GM23248 (cell line): ENCODE results near the gene MRO. TPM values are rescaled to one million over a fixed set of nuclear protein-coding genes. Genes with fewer than 3 reads are reported as not detected.
"Not testable (repeated sequence)": the region's sequence is repeated elsewhere in the genome, so short reads cannot be mapped to it uniquely, and the experiment has no call there.

Source experiments
- DNase-seq: peaks from one replicate; pipeline ENCODE4 v3.0.0-alpha.2; 2015
- H2AFZ ChIP-seq: fragments of 200-600 bp; sonication (generic); 2 replicates; pipeline ENCODE4 v1.6.1; 2016; ENCODE audit warnings: antibody characterized with exemption
- H3F3A ChIP-seq: fragments of 200-600 bp; sonication (generic); 2 replicates; pipeline ENCODE4 v1.6.1; 2016; ENCODE audit warnings: mild to moderate bottlenecking, antibody characterized with exemption, mixed run types; ENCODE audit not compliant: insufficient read depth
- H3K27ac ChIP-seq: fragments of 200-600 bp; sonication (generic); 2 replicates; pipeline ENCODE4 v1.5.1; 2016; ENCODE audit warnings: mild to moderate bottlenecking
- H3K27me3 ChIP-seq: fragments of 200-600 bp; sonication (generic); replicated peaks from 2 replicates; pipeline ENCODE4 v1.6.1; 2016; ENCODE audit warnings: mild to moderate bottlenecking; ENCODE audit not compliant: insufficient read depth
- H3K36me3 ChIP-seq: fragments of 200-600 bp; sonication (generic); 2 replicates; pipeline ENCODE4 v1.6.1; 2016; ENCODE audit warnings: low read depth, mild to moderate bottlenecking
- H3K4me1 ChIP-seq: fragments of 200-600 bp; sonication (generic); 2 replicates; pipeline ENCODE4 v1.6.1; 2016; ENCODE audit warnings: mild to moderate bottlenecking; ENCODE audit not compliant: insufficient read depth
- H3K4me2 ChIP-seq: fragments of 200-600 bp; sonication (generic); one replicate; pipeline ENCODE4 v1.6.1; 2016; ENCODE audit warnings: mild to moderate bottlenecking; ENCODE audit not compliant: unreplicated experiment
- H3K4me3 ChIP-seq: fragments of 200-600 bp; sonication (generic); 2 replicates; pipeline ENCODE4 v1.5.1; 2016; ENCODE audit warnings: mild to moderate bottlenecking
- H3K79me2 ChIP-seq: fragments of 200-600 bp; sonication (generic); 2 replicates; pipeline ENCODE4 v1.6.1; 2016; ENCODE audit warnings: mild to moderate bottlenecking; ENCODE audit not compliant: insufficient read depth
- H3K9ac ChIP-seq: fragments of 200-600 bp; sonication (generic); 2 replicates; pipeline ENCODE4 v1.6.1; 2016; ENCODE audit warnings: mild to moderate bottlenecking
- H3K9me2 ChIP-seq: fragments of 200-600 bp; sonication (generic); 2 replicates; pipeline ENCODE4 v1.6.1; 2016; ENCODE audit warnings: mixed run types, mild to moderate bottlenecking, moderate library complexity; ENCODE audit not compliant: insufficient read depth
- H3K9me3 ChIP-seq: fragments of 200-600 bp; sonication (generic); one replicate; pipeline ENCODE4 v1.6.1; 2017; ENCODE audit warnings: low read depth
- H4K20me1 ChIP-seq: fragments of 200-600 bp; sonication (generic); 2 replicates; pipeline ENCODE4 v1.6.0; 2016; ENCODE audit not compliant: insufficient read depth
- EZH2 ChIP-seq: fragments of 200-600 bp; sonication (generic); IDR thresholded peaks from 2 replicates; pipeline ENCODE4 v1.6.1; 2018; ENCODE audit warnings: antibody characterized with exemption, mild to moderate bottlenecking; ENCODE audit not compliant: insufficient read depth, poor library complexity, severe bottlenecking
- EZH2phosphoT487 ChIP-seq: fragments of 200-600 bp; sonication (generic); IDR thresholded peaks from 2 replicates; pipeline ENCODE4 v1.6.1; 2018; ENCODE audit warnings: antibody characterized with exemption, moderate library complexity, mild to moderate bottlenecking, low read depth; ENCODE audit not compliant: insufficient read depth
- WGBS, 2 experiments: methylation state at CpG; one replicate each; pipeline ENCODE4 v1.1.6; 2015 to 2017; ENCODE audit warnings: low lambda C conversion rate in 2 of 2, low coverage in 1 of 2; ENCODE audit errors: missing lambda C conversion rate in 2 of 2; 5-methylcytosine and 5-hydroxymethylcytosine counted together
- in situ Hi-C: fragments of 300-500 bp; cut with MboI; formaldehyde crosslinking; loops from 2 replicates; pipeline ENCODE4 v1.15.0; 2020
- polyA plus RNA-seq: library from polyadenylated mRNA; unstranded; fragments of >200 nt; fragmentation: Nextera tagmentation; extraction: Ambion mirVana; gene quantifications from 2 replicates; pipeline ENCODE4 v1.2.1, GENCODE V29; 2016
- total RNA-seq: library from RNA; depleted of rRNA; stranded (reverse); fragments of >200 nt; shearing (Covaris generic); gene quantifications from 2 replicates; pipeline ENCODE4 v1.2.3, GENCODE V29; 2014

MRO gene
- total and polyA plus RNA-seq, 2 experiments from 2014 or later, result not detected

DNA sequence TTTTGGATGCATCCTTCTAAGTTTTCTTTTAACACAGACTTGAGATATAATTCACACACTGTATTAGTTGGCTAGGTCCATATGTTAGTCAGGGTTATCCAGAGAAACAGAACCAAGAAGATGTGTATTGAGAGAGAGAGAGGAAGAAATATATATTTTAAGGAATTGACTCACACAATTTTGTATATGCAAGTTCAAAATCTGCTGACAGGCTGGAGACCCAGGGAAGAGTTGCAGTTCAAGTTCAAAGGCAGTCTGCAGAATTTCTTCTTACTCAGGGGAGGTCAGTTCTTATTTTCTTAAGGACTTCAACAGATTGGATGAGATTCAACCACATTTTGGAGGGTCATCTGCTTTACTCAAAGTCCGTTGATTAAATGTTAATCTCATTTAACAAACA lies 23.0 kb upstream of the MRO start:
- no peak overlapping the region for H3K9ac ChIP-seq
- TF ChIP-seq EZH2phosphoT487, result no peak
- TF ChIP-seq EZH2, result no peak
- no peaks in the 10 kb centered on the region for H4K20me1 ChIP-seq
- H3K9me3 ChIP-seq, result no peaks in the 10 kb centered on the region
- H2AFZ ChIP-seq, result no peak overlapping the region
- H3K4me3 ChIP-seq, result no peak overlapping the region
- H3K27ac ChIP-seq, result no peak overlapping the region
- no peaks in the 10 kb centered on the region for H3K79me2 ChIP-seq
- H3K4me2 ChIP-seq, result no peak overlapping the region
- DNase-seq, result no peak
- in situ Hi-C loops, result no loop called here
- no peaks in the 10 kb centered on the region for H3K36me3 ChIP-seq
- H3K4me1 ChIP-seq, result peaks cover 6% of the 10 kb centered on the region
- H3K27me3 ChIP-seq, result no peaks in the 10 kb centered on the region
- H3F3A ChIP-seq, result peaks cover 16% of the 10 kb centered on the region
- no peaks in the 10 kb centered on the region for H3K9me2 ChIP-seq
- 0% methylated on average over 1 of the region's 1 CpG for WGBS, 2 experiments

- Histone ChIP-seq H3K9me3 (no peaks in the 10 kb centered on the region), H3K36me3 (no peaks in the 10 kb centered on the region), H3F3A (no peaks in the 10 kb centered on the region), H3K27me3 (no peaks in the 10 kb centered on the region), H3K9me2 (no peaks in the 10 kb centered on the region), H3K4me2 (no peak overlapping the region), H3K79me2 (no peaks in the 10 kb centered on the region), H3K9ac (no peak overlapping the region), H4K20me1 (no peaks in the 10 kb centered on the region), H3K27ac (no peak overlapping the region), H3K4me3 (no peak overlapping the region), H3K4me1 (peaks cover 6% of the 10 kb centered on the region; the same call in 1 of the 2 replicates), H2AFZ (no peak overlapping the region)
- TF ChIP-seq EZH2phosphoT487, result no peak
- no peak for TF ChIP-seq EZH2
- WGBS, 2 experiments, result 82% methylated on average over 3 of the region's 3 CpGs
- in situ Hi-C loops, result no loop called here
- no peak for DNase-seq
Measured at GRCh38 chr18:50839996-50840395, 20.2 kb upstream of the MRO start.

- Histone ChIP-seq H3K36me3 (no peaks in the 10 kb centered on the region), H3K27ac (no peak overlapping the region), H3K9ac (no peak overlapping the region), H2AFZ (no peak overlapping the region), H4K20me1 (no peaks in the 10 kb centered on the region), H3K9me3 (no peaks in the 10 kb centered on the region), H3K4me3 (no peak overlapping the region), H3K4me2 (no peak overlapping the region), H3F3A (no peaks in the 10 kb centered on the region), H3K79me2 (no peaks in the 10 kb centered on the region), H3K27me3 (0 out of 2 replicates have a peak, but pooled peaks cover 2% of the 10 kb centered on the region), H3K4me1 (peaks cover 6% of the 10 kb centered on the region; the same call in 1 of the 2 replicates), H3K9me2 (no peaks in the 10 kb centered on the region)
- WGBS, 2 experiments, result 82 to 92% methylated on average over 2 of the region's 2 CpGs
- TF ChIP-seq EZH2, result no peak
- no peak for TF ChIP-seq EZH2phosphoT487
- no peak for DNase-seq
- in situ Hi-C loops, result no loop called here
Measured at GRCh38 chr18:50839341-50839740, 19.5 kb upstream of the MRO start.

DNA sequence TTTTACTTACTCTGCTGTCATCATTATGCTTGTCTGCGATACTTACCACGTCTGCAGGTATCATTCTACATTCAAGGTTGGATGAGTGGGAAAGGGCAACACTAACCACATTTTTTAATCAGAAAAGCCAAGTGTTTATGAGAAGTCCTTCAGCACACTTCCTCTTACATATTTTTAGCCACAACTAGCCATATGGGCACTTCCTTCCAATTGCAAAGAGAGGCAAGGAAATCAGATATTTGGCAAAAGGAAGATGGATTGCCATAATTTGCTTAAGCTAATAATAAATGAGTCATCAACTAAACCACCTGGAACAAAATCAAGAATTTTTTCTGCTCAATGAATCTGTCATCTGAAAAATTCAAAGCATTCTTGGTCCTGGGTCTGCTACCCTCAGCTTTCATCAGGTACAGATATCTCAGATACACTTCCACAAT lies 16.7 kb upstream of the MRO start:
- no peak overlapping the region for H3K9ac ChIP-seq
- H3K9me2 ChIP-seq, result no peaks in the 10 kb centered on the region
- no peak overlapping the region for H3K27ac ChIP-seq
- TF ChIP-seq EZH2phosphoT487 (no peak), EZH2 (no peak)
- no peaks in the 10 kb centered on the region for H4K20me1 ChIP-seq
- 45 to 52% methylated on average over 2 of the region's 2 CpGs for WGBS, 2 experiments
- H3K4me2 ChIP-seq, result no peak overlapping the region
- peaks cover 3% of the 10 kb centered on the region; the same call in 1 of the 2 replicates for H3K27me3 ChIP-seq
- H3K4me3 ChIP-seq, result no peak overlapping the region
- H3K36me3 ChIP-seq, result no peaks in the 10 kb centered on the region
- in situ Hi-C loops, result no loop called here
- H3K9me3 ChIP-seq, result no peaks in the 10 kb centered on the region
- H2AFZ ChIP-seq, result no peak overlapping the region
- peak; percentile 22 for DNase-seq
- H3K79me2 ChIP-seq, result no peaks in the 10 kb centered on the region
- peaks cover 6% of the 10 kb centered on the region; the same call in 1 of the 2 replicates for H3K4me1 ChIP-seq
- H3F3A ChIP-seq, result no peaks in the 10 kb centered on the region

DNA sequence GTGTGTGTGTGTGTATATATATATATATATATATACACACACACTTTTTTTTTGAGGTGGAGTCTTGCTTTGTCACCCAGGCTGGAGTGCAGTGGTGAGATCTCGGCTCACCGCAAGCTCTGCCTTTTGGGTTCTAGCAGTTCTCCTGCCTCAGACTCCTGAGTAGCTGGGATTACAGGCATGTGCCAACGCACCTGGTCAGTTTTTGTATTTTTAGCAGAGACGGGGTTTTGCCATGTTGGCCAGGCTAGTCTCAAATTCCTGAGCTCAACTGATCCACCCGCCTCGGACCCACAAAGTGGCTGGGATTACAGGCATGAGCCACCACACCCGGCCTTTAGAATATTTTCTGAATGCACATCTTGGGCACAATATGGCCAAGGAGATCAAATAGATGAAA lies 13.7 kb upstream of the MRO start:
- H3K27ac ChIP-seq, H3K4me3 ChIP-seq, H3K79me2 ChIP-seq, H3K9ac ChIP-seq, H4K20me1 ChIP-seq, H3K27me3 ChIP-seq, H3K4me2 ChIP-seq, H3K36me3 ChIP-seq, H2AFZ ChIP-seq, in situ Hi-C loops, H3F3A ChIP-seq, H3K4me1 ChIP-seq, DNase-seq, H3K9me3 ChIP-seq, H3K9me2 ChIP-seq: not testable (repeated sequence)
- 85 to 87% methylated on average over 7 of the region's 7 CpGs for WGBS, 2 experiments
